Ovary (tissue), 9 donors: Measurements from ENCODE around the gene APOL4. TPM values are rescaled to one million over a fixed set of nuclear protein-coding genes. Genes with fewer than 3 reads are reported as not detected.

Experiments
- DNase-seq, 5 donors: peaks; one replicate each; pipeline ENCODE4 v3.0.0-alpha.2; 2019 to 2020
- H3K27ac ChIP-seq, 2 donors: fragments of 200-600 bp; one replicate each; pipeline versions ENCODE4 v1.5.1 to v1.8.0; 2019 to 2022
- H3K27me3 ChIP-seq: fragments of 200-600 bp; one replicate; pipeline ENCODE4 v1.8.0; 2022
- H3K36me3 ChIP-seq: fragments of 200-600 bp; sonication (generic); one replicate; pipeline ENCODE4 v1.5.1; 2019
- H3K4me1 ChIP-seq: one replicate; pipeline ENCODE4 v1.8.1; 2013; ENCODE audit warnings: mild to moderate bottlenecking, moderate library complexity; ENCODE audit not compliant: insufficient read depth
- H3K4me3 ChIP-seq: fragments of 200-600 bp; sonication (generic); one replicate; pipeline ENCODE4 v1.5.1; 2017
- H3K9me3 ChIP-seq, 2 donors: fragments of 200-600 bp in 1 of 2; sonication (generic) in 1 of 2; one replicate each; pipeline versions ENCODE4 v1.5.1 to v1.8.1; 2013 to 2019; ENCODE audit warnings: mild to moderate bottlenecking in 1 of 2, moderate library complexity in 1 of 2
- EP300 ChIP-seq: sonication (generic); formaldehyde crosslinking; IDR thresholded peaks from one replicate; pipeline ENCODE4 v1.6.1; 2017; ENCODE audit warnings: antibody characterized with exemption
- POLR2A ChIP-seq: fragments of 450-650 bp; IDR thresholded peaks from one replicate; pipeline ENCODE4 v1.6.1; 2017; ENCODE audit warnings: antibody characterized with exemption, mild to moderate bottlenecking, moderate library complexity
- WGBS, 3 donors: extraction: QIAGEN DNeasy Blood & Tissue Kit in 1 of 3; methylation state at CpG; one replicate each; pipeline versions ENCODE4 v1.1.5 to v1.1.7; 2013 to 2017; 5-methylcytosine and 5-hydroxymethylcytosine counted together
- intact Hi-C, 4 donors: fragments of 100-400 bp; cut with DNase I; formaldehyde crosslinking; loops; one replicate each; pipeline versions ENCODE4 v1.11.0 to v1.15.1; 2022 to 2023
- polyA plus RNA-seq, 2 donors: library from polyadenylated mRNA; stranded (reverse); fragments of 200-250 nt in 1 of 2; fragments of 350-450 nt in 1 of 2; fragmentation: Illumina TruSeq in 1 of 2; extraction: RNeasy Lipid Tissue Mini Kit (QIAGEN cat#74804) in 1 of 2; gene quantifications; one replicate each; pipeline ENCODE4 v1.2.3, GENCODE V29; 2013 to 2014
- total RNA-seq, 7 donors: library from RNA; depleted of rRNA in 2 of 7; stranded (reverse); fragments of >200 nt in 2 of 7; fragmentation: NEBNext Ultra II Directional in 3 of 7; extraction: Animal tissue kit (Norgen Biotek cat#: 25700) in 3 of 7; gene quantifications; one replicate each; pipeline versions ENCODE4 v1.1.0 to v1.2.4, GENCODE V29; 2016 to 2023
- TF ChIP-seq, protein P1 (sequence below), 3 donors: fragments of 450-650 bp in 2 of 3; fragments of 200-600 bp in 1 of 3; IDR thresholded peaks; one replicate each; pipeline versions ENCODE4 v1.5.1 to v1.8.0; 2016 to 2022; ENCODE audit warnings: antibody characterized with exemption in 3 of 3, mild to moderate bottlenecking in 1 of 3
- donor health status: DM: no; HTN: no; CAD: no; lungs with moderate emphysema.
- donor health status: DM: no; HTN: no; CAD: no.
- donor health status: Bipolar disorder and iron deficiency.
- donor health status: DM: yes; HTN: yes; CAD: no.
- donor health status: DM: no; HTN: no; CAD: no.
- donor health status: DM: yes; HTN: yes; CAD: no.

The APOL4 gene
- total and polyA plus RNA-seq, 9 donors: 0.31 to 18.6 (median 7.3) TPM

DNA sequence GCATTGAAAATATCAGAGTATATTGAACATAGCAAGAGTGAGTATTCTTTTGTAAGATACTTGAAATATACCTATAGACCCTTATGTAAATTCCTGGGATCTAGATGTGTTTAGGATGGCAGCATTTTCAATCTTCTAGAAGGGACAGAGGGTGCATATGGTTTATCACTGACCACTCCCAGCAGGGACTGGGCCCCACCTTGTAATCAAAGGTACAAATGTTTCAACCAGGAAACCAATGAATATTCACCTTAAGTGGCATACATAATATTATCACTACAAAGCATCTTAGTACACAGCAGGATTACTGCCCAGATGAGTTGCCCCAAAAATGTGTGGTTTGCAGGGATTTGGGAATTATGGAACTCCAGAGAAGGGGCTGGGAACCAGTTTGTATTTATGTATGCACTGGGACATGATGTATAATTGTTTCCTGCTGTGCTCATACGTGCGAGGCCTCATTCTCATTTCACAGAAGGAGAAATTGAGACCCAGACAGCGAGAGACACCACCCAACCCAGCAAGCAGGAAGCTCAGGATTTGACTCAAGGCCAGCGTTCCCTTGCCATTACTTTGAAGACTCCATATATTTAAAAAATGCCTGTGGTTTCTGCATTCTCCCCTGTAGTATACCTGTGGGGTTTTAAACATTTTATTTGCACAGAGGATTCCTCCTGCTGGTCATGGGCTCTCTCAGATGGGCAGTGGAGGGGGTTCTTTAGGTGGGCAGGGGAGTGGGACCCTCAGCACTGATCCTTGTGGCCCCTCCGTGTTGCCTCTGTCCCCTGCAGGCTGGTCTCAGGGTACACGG lies 5.2 kb downstream of the APOL4 start:
- no peaks in the 10 kb centered on the region for H3K9me3 ChIP-seq
- H3K4me1 ChIP-seq: peaks cover 18% of the 10 kb centered on the region
- H3K27me3 ChIP-seq: no peaks in the 10 kb centered on the region
- 42 to 54% (median 42%) methylated on average over 6 of the region's 6 CpGs for WGBS, 3 donors
- no peaks in the 10 kb centered on the region for H3K36me3 ChIP-seq
- H3K27ac ChIP-seq: peak overlapping the region in 1 of 2 donors; percentile 47
- intact Hi-C loops: loop anchor here in 3 of 4 donors (5.0 to 10.0 kb wide), 2 partner anchors 88 to 91 kb away; no protein-coding TSS in a partner anchor
- TF ChIP-seq EP300: no peak
- no peak for TF ChIP-seq POLR2A
- TF ChIP-seq, protein P1, sequence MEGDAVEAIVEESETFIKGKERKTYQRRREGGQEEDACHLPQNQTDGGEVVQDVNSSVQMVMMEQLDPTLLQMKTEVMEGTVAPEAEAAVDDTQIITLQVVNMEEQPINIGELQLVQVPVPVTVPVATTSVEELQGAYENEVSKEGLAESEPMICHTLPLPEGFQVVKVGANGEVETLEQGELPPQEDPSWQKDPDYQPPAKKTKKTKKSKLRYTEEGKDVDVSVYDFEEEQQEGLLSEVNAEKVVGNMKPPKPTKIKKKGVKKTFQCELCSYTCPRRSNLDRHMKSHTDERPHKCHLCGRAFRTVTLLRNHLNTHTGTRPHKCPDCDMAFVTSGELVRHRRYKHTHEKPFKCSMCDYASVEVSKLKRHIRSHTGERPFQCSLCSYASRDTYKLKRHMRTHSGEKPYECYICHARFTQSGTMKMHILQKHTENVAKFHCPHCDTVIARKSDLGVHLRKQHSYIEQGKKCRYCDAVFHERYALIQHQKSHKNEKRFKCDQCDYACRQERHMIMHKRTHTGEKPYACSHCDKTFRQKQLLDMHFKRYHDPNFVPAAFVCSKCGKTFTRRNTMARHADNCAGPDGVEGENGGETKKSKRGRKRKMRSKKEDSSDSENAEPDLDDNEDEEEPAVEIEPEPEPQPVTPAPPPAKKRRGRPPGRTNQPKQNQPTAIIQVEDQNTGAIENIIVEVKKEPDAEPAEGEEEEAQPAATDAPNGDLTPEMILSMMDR (IDR thresholded peaks at IDR 0.05): no peak
- DNase-seq: no peak
- no peak overlapping the region for H3K4me3 ChIP-seq

GRCh38 chr22:36194971-36195370 lies 6.6 kb downstream of the APOL4 start:
- Histone ChIP-seq H3K4me1 (peaks cover 17% of the 10 kb centered on the region), H3K36me3 (no peaks in the 10 kb centered on the region), H3K4me3 (no peak overlapping the region), H3K27me3 (no peaks in the 10 kb centered on the region), H3K27ac (no peak overlapping the region), H3K9me3 (no peaks in the 10 kb centered on the region)
- intact Hi-C loops: loop anchor here (5.0 to 10.0 kb wide), 2 partner anchors 90 to 92 kb away; no protein-coding TSS in a partner anchor
- WGBS, 3 donors: 47 to 57% (median 51%) methylated on average over 5 of the region's 5 CpGs
- peak; percentile 46 to 71 (median 57) for DNase-seq
- TF ChIP-seq, protein P1 (IDR thresholded peaks at IDR 0.05): peak; percentile 25 to 61 (median 39)
- TF ChIP-seq POLR2A: no peak

- H3K9me3 ChIP-seq: no peaks in the 10 kb centered on the region
- H3K4me3 ChIP-seq: no peak overlapping the region
- no peak for DNase-seq
- no peak overlapping the region for H3K27ac ChIP-seq
- intact Hi-C loops: loop anchor here in 3 of 4 donors (5.0 to 10.0 kb wide), 2 partner anchors 90 to 93 kb away; no protein-coding TSS in a partner anchor
- TF ChIP-seq, protein P1 (IDR thresholded peaks at IDR 0.05): no peak
- TF ChIP-seq POLR2A (no peak), EP300 (no peak)
- no peaks in the 10 kb centered on the region for H3K27me3 ChIP-seq
- 73 to 83% (median 83%) methylated on average over 2 of the region's 2 CpGs for WGBS, 3 donors
- H3K36me3 ChIP-seq: no peaks in the 10 kb centered on the region
- peaks cover 17% of the 10 kb centered on the region for H3K4me1 ChIP-seq
Observed at GRCh38 chr22:36194385-36194784, 7.2 kb downstream of the APOL4 start.

DNA sequence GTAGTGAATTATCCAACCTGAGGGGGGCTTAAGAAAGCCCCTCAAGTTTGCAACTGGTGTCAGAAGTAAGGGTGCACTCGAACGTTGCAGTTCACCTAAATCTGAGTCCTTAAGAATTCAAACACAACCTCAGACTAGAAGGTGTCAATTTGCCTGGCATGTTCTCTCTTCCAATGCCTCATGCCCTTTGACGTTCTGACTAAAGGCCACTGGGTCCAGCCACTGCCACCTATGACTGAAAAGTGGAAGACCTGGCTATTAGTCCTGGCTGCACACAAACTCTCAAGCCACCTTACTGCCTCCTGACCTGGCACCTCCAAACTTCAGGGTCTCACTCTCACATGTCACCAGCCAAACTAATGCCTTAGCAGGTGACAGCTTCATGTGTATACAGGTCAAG lies 8.0 kb downstream of the APOL4 start:
- no peaks in the 10 kb centered on the region for H3K36me3 ChIP-seq
- 52 to 81% (median 73%) methylated on average over 3 of the region's 3 CpGs for WGBS, 3 donors
- H3K4me3 ChIP-seq: no peak overlapping the region
- TF ChIP-seq, protein P1 (IDR thresholded peaks at IDR 0.05): no peak
- TF ChIP-seq POLR2A (no peak), EP300 (no peak)
- intact Hi-C loops: loop anchor here in 3 of 4 donors (5.0 to 10.0 kb wide), 2 partner anchors 91 to 94 kb away; no protein-coding TSS in a partner anchor
- no peaks in the 10 kb centered on the region for H3K27me3 ChIP-seq
- no peak overlapping the region for H3K27ac ChIP-seq
- peaks cover 13% of the 10 kb centered on the region for H3K4me1 ChIP-seq
- no peaks in the 10 kb centered on the region for H3K9me3 ChIP-seq
- no peak for DNase-seq
